Immature natural killer cell (primary cell): ENCODE data around the gene ART1. TPM values are rescaled to one million over a fixed set of nuclear protein-coding genes. Genes with fewer than 3 reads are reported as not detected.

Source experiments
- polyA plus RNA-seq, 3 donors: library from polyadenylated mRNA; unstranded; fragments of 300-500 nt; fragmentation: Illumina TruSeq; gene quantifications; one replicate each; pipeline ENCODE4 v1.2.3, GENCODE V29; 2021

ART1 gene
- polyA plus RNA-seq, 3 donors from 2014 or later = not detected

Other genes starting within 250 kb of the ART1 start
- gene ART5, start 3.1 kb upstream of the ART1 start, polyA plus RNA-seq = not detected
- under 1 TPM in 1 of 3 donors, not detected in 2; 0.26 TPM for gene CHRNA10, start 26.3 kb downstream of the ART1 start, polyA plus RNA-seq
- gene NUP98, start 152.4 kb downstream of the ART1 start, polyA plus RNA-seq = 10 to 100 TPM; 16.2 to 38.1 (median 20.5) TPM
- gene PGAP2, start 163.4 kb downstream of the ART1 start, polyA plus RNA-seq = 10 to 100 TPM in 2 of 3 donors, not detected in 1; 10.7 to 16.1 TPM
- 100 to 1,000 TPM; 167 to 292 (median 199) TPM for gene RHOG, start 195.8 kb downstream of the ART1 start, polyA plus RNA-seq
- gene STIM1, start 210.5 kb downstream of the ART1 start, polyA plus RNA-seq = 10 to 100 TPM; 28.7 to 53.1 (median 45.5) TPM